Stimulated activated CD4-positive, alpha-beta T cell treated with anti-CD3 and anti-CD28 coated beads, Interleukin-4, amount 100 ng/mL, for 4 hours (primary cell): Measurements from ENCODE around the gene PLD4.

ENCODE experiments used
- DNase-seq, 2 experiments: peaks; one replicate each; pipeline ENCODE4 v3.0.0-alpha.2; 2020

Gene PLD4

GRCh38 chr14:104976198-104977007, 51.7 kb downstream of the PLD4 start:
- peak; percentile 75 to 86 for DNase-seq

- no peak for DNase-seq
These were observed 52.5 kb downstream of the PLD4 start for GRCh38 chr14:104977008-104977680.

- DNase-seq, result peak; percentile 31 to 61
These were observed 53.3 kb downstream of the PLD4 start, which contains the start of gene AHNAK2 for GRCh38 chr14:104977681-104978653. Gene AHNAK2, minus strand, starts transcription at chr14:104978374. Its CDS starts 137 bp downstream, at chr14:104978237.

- DNase-seq, result no peak
These were observed 54.3 kb downstream of the PLD4 start for GRCh38 chr14:104978746-104979691.

GRCh38 chr14:104979758-104980610, 55.3 kb downstream of the PLD4 start:
- no peak for DNase-seq

GRCh38 chr14:104980611-104981531, 56.2 kb downstream of the PLD4 start:
- no peak for DNase-seq

GRCh38 chr14:104981699-104982541, 57.2 kb downstream of the PLD4 start:
- no peak for DNase-seq

- DNase-seq, result no peak
These were observed 58.0 kb downstream of the PLD4 start for GRCh38 chr14:104982548-104983230.
